ENCODE results near the gene CCP110.
A peak's percentile ranks its signal among the peaks of the same experiment; 100 is the strongest.
"Not testable (repeated sequence)": the region's sequence is repeated elsewhere in the genome, so short reads cannot be mapped to it uniquely, and the experiment has no call there.

The CCP110 gene

DNA sequence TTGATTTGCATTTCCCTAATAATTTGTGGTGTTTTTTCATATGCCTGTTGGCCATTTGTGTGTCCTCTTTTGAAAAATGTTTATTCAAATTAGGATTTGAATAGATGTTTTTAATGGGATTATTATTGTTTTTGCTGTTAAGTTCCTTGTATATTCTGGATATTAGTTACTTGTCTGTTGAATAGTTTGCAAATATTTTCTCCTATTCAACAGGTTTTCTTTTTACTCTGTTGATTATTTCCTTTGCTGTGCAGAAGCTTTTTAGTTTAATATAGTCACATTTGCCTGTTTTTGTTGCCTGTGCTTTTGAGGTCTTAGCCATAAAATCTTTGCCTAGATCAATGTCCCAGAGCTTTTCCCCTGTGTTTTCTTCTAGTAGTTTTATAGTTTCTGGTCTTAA, 11.4 kb upstream of the CCP110 start:
- DNase-seq, result no peak

DNA sequence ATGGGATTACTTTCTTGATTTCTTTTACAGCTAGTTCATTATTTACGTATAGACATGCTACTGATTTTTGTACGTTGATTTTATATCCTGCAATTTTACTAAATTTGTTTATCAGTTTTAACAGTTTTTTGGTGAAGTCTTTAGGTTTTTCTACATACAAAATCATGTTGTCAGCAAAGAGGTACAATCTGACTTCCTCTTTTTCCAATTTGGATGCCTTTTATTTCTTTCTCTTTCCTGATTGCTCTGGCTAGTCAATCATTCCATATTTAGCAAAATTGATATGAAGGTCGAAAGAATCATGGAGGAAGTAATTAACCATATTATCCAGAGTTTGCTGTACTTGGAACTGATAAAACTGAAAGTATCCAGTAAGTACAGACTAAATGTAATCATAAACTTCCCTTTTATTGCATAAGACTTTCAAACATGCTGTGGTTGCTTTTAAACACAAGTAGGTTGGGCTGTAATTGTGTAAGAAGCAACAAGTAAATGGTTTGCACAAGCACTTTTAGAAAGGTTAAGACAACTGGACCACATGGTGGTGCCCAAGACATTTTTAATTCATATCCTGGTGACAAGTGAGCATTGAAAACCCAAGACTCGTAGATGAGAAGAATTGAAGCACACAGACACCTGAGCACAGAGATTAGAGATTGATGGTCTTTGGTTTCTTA, 10.2 kb upstream of the CCP110 start:
- DNase-seq, result no peak

DNA sequence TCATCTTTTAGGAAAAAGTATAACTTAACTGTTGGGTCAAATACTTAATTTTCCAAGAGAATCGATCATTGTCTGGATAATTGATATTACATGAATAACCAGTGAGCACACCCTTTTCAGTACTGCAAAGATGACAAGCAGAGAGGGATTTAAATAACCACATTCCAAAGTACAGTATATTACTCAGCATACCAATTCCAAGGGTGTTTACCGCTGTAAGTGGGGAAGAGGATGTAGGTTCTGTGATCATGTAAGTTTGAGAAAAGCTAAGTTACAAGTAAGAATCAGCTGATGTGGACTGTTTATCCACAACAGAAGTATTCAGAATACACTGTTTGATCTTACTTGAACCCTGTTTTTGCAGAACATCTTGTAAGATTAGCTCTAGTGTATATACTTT, 8.0 kb upstream of the CCP110 start:
- DNase-seq, result no peak

DNA sequence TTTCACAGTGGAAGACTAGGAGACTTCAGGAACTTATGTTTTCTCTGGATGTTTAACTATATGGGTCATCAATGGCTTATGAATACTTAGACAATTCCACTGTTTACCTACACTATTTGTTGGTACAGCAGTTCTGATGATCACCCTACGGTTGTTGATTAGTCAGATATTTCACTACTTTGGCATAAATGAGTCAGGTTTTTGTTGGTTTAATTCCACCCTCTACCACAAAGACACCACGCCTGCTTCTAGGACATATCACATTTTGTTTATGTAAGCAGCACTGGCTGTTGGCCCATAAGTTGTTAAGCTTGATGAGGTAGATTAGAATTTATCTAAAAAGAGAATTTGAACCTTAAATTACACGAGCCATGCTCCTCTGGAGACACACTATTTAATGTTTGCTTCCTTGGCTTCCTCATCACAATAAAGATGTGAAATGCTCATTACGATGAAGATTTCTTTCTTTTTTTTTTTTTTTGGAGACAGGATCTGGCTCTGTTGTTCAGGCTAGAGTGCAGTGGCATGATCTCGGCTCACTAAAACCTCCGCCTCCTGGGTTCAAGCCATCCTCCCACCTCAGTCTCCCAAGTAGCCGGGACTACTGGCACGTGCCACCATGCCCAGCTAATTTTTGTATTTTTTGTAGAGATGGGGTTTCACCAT, 6.2 kb upstream of the CCP110 start:
- DNase-seq, result no peak

DNA sequence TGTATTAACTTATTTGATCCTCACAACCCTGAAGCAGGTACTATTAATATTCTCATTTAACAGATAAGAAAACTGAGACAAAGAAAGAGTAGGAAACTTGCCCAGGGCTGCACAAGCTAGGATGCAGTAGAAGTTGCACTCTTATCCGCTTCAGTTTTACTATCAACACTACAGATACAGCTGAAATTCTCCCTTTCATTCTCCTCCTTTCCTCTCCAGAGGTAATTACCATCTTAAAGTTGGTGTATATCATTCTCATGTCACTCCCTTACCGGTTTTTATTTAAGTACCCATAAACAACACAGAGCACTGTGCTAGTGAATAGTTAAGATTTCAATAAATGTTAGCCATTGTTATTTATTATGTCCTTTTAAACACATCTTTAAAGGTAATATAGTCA, 5.4 kb upstream of the CCP110 start:
- no peak for DNase-seq

DNA sequence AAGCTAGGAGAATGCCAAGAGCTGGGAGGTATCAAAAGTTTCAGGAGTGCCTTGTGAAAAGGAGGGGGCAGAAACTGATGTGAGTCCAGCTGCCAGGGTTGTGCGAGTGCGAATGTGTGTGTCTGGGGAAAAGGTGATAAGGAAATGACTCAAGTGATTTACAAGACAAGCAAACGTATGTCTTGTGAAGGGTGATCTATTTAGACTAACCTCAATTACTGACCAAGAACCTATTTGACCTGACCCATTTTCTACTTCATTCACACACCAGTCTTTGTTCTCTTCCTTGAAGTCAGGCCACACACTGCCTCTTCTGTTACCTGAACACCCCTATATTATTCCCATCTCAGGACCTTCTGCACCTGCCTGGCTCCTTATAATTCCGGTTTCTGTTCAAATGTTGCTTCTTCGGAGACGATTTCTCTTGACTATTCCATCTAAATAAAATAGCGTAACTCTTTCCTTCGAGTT, 2.8 kb upstream of the CCP110 start:
- DNase-seq, result no peak

DNA sequence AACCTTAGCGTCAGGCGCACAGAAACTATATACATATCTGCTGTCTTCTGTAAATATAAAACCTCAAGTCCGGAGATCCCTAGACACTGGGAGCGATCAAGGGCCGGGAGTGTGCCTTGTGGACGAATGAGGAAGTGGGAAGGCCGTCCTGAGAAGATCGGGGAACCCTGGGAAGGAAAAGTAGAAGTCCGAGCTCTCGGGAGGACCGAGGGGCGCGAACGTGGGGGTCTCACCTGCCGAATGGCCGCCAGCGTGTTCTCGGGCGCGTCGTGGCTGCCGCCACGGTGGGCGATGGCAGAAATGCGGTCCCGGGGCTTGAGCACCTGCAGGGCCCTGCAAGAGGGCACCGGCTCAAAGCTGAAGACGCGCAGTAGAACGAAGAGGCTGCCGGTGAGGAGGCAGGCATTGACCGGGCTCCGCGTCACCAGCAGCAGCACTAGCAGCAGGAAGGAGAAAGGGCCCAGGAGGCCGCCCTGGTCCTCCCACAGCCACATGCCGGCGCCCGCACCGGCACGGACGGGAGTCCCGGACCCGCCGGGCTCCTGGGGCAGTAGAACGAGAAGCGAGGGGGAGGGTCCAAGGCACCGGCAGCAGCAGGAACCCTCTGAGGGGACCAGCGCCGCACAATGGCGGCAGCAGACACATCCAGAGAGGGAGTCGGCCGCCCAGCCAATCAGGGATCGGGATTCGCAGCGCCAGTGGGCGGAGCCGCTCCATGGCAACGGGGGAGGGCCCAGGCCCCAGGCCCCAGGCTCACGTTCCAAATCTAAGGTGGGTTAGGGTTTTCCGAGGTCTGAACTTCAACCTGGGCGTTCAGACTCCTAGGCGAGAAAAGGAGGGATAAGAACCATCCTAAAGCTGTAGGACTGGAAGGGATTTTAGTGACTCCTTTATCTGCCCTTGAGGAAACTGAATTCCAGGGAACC, 2.0 kb upstream of the CCP110 start, which contains the start of gene GDE1:
TSS of gene GDE1 (minus strand) at position 628 of the 926 bp plus-strand sequence. CDS start at position 494, 134 bp downstream.
- DNase-seq, result peak; percentile 94

DNA sequence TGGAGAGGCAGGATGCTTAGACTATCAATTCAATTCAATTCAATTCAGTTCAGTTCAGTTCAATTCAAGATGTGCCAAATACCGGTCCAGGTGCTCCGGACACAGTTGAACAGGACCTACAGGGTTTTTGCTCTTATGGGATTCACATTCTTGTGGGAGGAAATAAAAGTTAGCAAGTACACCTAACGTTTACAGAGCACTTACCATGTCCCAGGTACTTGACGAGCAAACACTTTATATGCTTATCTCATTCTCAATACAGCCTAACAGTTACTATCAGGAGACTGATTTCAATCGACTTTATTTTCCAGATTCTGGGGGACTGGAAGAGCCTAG, 1.4 kb upstream of the CCP110 start:
- no peak for DNase-seq

DNA sequence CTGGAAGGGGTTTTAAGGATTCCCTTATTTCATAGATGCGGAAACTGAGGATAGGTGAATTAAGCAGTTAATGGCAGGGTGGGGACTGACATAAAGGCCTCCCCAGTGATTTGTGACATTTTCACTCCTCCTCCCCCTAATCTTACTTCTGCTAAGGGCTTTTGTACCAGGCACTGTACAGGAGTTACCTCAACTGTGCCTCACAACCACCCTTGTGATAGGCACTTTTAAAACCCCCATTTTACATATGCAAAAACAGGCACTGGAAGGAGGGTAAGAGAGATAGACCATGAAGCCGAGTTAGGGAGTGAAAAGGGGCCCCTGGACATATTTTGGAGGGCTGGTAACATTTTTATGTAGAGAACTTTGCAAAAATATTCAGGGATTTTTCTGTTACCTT, 982 bp upstream of the CCP110 start:
- DNase-seq, result no peak

DNA sequence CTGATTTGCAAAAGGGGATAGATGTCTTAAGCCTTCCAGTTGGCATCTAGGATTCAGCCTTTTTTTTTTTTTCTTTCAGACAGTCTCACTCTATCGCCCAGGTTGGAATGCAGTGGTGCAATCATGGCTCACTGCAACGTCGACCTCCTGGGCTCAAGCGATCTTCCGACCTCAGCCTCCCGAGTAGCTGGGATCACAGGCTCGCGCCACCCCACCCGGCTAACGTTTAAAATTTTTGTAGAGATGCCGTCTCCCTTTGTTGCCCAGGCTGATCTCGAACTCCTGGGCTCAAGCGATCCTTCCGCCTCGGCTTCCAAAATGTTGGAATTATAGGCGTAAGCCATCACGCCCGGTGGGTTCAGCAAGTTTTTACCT, 571 bp upstream of the CCP110 start:
- DNase-seq, result no peak

DNA sequence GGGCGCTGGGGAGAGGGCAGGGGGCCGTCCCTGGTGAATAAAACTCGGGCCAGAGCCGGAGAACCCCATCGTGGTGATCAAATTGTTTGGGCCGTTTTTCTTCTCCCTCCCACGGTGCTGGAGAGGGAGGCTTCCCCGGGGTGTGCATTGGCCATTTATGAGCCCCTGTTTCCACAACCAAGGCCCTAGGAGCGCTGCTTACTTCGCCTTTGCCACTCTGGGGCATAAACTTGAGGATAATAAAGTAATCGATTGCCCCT, 544 bp downstream of the CCP110 start:
- no peak for DNase-seq

DNA sequence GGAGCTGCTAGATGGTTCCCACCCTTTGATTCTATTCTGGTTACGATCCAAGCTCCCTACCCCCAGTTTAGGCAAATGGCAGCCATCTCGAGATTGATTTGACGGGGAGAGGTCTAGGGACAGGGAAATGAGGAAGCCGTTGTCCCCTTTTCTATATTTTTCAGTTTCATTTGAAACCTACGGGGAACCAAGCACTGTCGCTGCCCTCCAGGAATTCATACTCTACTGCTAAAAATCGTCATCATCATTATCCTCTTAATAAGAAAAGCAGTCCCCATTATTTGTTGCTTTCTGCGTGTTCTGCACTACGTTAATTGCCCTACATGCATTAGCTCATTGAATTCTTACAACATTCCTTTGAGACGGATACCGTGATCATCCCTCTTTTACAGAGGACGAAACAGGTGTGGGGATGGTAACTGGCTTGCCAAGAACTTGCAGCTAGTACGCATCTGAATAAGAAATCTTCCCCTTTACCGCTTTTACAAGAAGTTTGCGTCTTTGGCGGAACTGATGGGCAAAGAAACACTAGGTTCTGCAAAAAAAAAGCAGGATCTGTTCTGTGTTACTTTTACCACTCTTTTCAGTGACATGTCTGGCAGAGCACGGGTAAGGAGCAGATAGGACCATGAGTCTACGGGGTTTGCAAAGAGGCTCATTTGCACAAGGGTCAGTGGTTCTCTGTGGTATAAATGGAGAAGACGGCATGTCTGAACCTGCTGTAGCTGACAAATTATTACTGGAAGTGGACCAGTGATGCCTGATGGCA, 1.1 kb downstream of the CCP110 start:
- DNase-seq, result no peak

DNA sequence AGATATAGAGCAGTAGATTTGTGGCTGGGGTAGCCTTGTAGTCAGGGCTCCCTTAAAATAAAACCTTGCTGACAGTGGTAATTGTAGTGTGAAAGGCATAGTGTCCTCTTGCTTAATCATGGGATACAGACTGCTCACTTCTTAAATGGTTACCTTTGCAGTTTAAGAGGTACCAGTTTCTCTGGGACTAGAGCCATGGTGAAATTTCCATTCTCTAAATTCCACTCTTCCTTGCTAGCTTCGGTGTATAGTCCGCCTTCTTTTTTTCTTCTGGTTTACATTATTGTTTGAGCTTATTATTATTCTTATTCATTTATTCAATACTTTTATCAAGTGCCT, 1.6 kb downstream of the CCP110 start:
- no peak for DNase-seq

DNA sequence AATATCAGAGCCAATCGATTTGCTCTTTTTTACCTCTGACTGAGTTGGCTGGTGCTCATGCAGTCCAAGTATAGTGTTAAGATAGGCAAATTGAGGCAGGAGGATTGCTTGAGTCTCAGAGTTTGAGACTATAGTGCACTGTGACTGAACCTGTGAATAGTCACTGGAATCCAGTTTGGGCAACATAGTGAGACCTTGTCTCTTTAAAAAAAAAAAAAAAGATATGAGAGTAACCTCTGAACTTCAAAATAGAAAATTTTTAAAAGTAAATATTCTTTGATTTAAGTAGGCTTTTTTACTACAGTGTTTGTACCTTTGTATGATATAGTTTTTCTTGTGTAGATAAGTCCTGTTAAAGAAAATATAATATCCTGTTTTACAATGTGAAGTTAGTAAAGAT, 3.4 kb downstream of the CCP110 start:
- no peak for DNase-seq

DNA sequence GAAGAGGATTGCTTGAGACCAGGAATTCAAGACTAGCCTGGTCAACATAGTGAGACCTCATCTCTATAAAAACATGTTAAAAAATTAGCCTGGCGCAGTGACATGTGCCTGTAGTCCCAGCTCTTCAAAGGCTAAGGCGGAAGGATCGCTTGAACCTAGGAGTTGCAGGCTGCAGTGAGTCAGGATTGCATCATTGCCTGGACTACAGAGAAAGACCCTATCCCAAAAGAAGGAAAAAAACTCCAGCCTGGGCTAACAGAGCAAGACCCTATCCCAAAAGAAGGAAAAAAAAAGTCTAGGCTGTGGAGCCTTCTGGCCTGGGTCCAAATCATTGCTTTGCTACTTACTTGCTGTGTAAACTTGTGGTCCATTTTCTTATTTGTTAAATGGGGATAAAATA, 4.9 kb downstream of the CCP110 start:
- no peak for DNase-seq

DNA sequence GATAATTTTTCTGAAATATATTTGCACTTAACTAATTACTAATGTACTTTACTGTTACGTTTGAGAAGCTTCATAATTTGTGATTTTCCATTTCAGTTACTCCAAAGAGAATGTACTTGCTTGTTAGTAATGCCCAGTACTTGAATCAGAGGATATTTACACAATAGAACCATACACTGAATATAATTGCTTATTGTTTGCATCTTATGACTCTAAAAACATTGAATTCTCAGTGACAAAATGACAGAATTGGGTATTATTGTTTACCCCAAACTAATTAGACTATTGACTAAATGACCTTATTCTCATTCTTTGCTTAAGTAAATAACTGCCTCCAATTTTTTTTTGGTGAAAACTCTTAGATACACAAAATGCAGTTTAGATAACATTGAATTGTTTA, 8.9 kb downstream of the CCP110 start:
- DNase-seq, result no peak

DNA sequence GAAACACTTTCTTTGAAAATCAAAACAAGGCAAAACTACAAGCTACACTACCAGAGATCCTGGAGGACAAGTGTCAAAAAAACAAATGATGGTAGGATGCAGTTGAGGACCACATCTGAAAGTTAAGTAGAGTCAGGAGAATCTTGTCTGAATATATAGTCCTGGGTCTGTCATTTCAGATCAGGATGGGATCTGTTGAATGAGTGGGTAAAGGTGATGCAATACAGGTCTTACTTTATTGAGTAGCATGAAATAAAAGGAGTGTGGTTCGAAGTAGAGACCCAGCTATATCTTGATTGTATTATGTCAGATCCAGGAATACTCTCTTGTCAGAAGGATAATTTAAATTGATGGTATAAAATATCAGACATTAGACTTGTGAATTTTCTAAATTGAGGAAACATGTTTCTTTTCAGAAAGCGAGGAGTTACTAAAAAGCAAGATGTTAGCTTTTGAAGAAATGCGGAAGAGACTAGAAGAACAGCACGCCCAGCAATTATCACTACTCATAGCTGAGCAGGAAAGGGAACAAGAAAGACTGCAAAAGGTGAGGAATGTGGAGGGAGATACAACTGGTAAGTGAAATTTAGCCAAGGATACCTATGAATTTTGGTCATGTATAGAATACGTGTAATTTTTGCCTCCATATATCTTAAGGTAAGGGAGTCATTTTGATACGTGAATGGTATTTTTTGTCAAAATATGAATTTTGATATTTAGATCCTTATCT, 16.7 kb downstream of the CCP110 start:
- no peak for DNase-seq

DNA sequence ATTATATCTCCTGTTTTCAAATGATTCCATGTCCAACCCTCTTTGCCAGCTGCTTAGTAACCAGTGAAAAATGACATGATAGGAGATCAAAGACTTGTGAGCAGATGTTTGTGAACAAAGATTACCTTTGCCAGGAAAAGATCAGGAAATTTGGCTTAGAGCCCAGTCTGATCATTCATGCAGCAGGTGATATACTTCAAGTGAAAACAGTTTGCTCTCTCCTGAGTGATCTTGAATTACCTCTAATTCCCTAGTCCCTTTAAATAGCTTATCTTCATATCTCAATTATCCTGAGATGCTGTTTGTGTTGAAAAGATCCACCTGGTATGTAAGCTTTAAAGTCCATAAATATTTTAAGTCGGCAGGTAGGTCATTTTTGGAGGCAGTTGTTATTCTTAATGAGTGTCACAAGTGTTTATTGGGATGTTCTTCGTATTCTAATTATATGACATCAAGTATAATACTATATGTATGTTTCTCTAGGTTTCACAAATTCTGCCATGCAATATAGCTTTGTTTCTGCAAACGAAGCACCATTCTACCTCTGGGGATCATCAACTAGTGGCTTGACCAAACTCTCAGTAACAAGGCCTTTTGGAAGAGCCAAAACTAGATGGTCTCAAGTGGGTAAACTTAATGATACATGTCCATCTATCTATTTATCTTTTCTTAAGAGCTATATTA, 18.5 kb downstream of the CCP110 start:
- DNase-seq, result no peak

DNA sequence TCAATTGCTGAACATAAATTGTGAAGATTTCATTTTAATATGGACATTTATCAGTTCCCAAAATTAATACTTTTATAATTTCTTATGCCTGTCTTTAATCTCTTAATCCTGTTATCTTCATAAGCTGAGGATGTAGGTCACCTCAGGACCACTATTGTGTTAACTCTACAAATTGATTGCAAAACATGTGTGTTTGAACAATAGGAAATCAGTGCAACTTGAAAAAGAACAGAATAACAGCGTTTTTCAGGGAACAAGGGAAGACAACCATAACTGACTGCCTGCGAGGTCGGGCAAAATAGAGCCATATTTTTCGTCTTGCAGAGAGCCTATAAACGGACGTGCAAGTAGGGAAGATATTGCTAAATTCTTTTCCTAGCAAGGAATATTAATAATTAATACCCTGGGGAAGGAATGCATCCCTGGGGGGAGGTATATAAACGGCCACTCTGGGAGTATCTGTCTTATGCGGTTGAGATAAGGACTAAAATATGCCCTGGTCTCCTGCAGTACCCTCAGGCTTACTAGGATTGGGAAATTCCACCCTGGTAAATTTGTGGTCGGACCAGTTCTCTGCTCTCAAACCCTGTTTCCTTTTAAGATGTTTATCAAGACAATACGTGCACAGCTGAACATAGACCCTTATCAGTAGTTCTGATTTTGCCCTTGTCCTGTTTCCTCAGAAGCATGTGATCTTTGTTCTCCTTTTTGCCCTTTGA, 19.7 kb downstream of the CCP110 start:
- not testable (repeated sequence) for DNase-seq

DNA sequence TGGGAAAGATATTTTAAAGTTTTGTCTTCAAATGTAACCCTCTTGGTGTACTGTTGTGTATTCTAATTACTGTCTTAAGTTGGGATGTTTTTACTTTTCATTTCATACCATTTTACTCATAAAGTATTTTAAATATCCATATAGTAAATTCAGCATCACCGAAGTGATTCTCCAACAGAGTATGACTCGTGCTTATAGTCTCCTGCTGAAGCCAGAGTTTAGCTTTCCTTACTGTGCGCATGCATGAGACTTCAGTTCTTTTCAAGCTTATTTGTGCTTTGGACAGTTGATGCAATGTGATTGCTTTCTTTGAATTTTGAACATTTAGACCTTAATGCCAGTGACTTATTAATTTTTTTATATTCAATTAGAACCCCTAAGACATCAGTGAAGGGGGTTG, 24.4 kb downstream of the CCP110 start:
- DNase-seq, result no peak

DNA sequence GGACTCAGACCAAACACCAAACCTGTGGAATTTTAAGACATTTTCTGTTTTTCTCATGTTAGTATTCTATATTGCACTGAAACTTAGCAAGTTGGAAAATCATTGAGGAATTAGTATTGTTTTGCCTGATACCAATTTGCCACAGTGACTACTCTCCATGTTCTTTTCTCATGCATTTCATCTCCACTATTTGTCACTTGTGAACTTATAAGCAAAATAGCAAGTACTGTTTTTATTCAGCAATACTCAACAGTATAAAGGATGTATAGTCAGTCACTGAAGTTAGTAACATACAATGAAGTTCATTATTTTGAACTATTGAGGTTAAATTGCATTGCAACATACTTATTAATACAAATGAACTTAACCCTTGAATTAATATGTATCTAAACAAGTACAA, 25.9 kb downstream of the CCP110 start:
- DNase-seq, result no peak

Data from left hindlimb (tissue), 1 donor.